IPS DF 4.7 (cell line): ENCODE data around the gene PAK5.

Source experiments
- DNase-seq: peaks from one replicate; pipeline ENCODE4 v3.0.0-alpha.2; 2013; ENCODE audit warnings: low spot score; ENCODE audit errors: extremely low read depth

Gene PAK5

DNA sequence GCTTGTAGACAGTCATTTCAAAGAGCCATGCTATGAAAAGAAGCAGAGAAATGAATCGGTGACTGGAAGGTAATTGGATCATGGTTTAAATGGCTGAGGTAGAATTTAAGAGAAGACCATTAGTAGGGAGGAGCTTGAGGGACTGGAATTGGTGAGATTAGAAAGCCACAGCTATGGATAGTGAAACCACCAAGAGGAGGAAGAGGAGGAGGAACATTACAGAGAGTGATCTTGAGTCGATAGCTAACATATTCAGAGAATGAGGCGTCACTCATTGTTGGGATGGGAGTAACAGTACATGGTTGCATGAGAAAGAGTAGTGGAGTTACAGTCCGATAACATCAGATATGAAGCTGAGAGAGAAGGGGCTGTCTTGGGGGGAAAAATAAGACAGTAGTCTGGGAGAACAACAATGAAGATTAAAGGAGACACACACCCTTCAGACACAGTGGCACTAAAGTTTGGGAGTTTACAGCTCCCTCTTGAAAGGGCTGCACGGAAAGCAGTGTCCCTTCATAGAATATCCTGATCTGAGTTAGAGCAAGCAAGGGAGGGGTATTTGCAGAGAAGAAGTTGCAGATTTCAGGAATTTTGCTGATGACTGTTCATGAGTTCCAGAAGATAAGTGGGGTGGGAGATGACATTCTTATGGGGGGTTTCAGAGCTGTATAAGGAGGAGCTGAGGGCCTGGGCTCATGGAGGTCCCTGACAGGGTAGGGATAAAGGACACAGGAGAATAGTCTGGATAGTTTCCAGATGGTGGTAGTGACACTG is 339.6 kb downstream of the PAK5 start:
- DNase-seq = no peak

DNA sequence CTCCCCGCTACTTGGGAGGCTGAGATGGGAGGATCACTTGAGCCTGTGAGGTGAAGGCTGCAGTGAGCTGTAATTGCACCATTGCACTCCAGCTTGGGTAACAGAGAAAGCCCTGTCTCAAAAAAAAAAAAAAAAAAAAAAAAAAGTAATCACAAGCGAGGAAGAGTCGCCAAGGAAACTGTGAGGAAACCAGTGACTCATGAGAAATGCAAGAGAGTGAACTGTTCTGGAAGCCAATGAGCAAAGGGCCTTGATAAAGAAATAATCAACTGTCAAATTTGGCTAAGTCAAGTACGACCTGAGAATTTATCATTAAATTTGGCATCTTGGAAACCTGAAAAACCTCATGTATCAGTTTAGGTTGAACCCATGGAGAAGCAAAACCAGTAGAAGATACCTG is 340.6 kb downstream of the PAK5 start:
- DNase-seq = no peak

DNA sequence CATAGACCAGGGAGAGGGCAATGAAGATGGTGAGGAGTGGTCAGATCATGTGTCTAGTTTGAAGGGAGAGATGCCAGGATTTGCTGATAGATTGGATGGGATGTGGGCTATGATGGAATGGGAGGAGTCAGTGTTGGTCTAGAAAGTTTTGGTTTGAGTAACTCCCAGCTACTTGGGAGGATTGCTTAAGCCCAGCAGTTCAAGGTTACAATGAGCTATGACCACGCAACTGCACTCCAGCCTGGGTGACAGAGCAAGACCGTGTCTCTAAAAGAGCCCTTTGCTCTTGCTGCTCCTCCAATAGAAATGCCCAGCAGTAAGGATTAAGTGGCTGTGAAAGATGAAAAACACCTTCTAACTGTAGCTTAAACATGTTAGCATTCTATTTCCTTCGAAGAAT is 342.7 kb downstream of the PAK5 start:
- DNase-seq = no peak

DNA sequence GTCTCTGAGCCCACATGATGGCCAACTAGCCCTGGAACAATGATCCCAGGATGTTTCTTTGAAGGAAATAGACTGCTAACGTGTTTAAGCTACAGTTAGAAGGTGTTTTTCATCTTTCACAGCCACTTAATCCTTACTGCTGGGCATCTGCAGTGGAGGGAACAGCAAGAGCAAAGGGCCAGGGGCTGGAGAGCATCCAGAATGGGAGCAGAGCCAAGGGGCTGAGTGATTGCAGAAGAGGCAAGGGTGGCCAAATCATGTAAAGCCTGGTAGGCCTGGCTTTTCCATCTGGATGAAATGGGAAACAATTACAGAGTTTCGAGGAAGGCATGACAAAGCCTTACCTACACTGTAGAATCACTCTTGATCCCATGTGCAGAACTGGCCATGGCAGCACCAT is 343.2 kb downstream of the PAK5 start:
- no peak for DNase-seq

DNA sequence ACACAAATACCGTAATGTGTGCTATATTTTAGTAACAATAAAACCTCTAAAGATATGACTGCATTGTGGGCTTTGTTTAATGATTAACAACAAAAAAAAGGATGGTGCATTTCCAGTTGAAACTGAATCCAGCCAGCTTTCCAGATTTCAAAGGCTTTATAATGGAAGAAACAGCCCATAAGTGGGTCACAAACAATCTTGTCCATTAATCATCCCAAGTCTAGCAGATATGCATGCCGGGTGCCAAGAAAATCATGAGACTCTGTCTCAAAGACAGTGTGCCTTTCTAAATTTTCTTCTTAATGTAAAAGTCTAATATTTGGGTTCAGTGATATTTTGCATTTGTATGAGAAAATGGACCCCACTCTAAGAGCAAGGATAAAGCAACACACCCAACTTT is 345.1 kb downstream of the PAK5 start:
- no peak for DNase-seq

DNA sequence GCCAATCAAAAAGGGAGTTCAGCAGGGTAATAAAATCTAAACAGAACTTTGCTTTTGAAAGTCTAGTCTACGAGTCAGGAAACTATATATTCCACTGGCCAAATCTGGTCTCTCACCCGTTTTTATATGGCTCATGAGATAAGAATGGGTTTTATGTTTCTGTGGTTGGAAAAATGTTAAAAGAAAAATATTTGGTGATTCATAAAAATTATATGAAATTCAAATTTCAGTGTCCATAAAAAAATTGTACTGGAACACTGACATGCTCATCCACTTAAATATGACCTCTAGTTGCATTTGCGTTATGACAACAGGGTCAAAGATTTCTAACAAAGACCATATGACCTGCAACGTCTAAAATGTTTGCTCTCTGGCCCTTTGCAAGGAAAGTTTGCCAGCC is 346.8 kb downstream of the PAK5 start:
- DNase-seq = no peak

DNA sequence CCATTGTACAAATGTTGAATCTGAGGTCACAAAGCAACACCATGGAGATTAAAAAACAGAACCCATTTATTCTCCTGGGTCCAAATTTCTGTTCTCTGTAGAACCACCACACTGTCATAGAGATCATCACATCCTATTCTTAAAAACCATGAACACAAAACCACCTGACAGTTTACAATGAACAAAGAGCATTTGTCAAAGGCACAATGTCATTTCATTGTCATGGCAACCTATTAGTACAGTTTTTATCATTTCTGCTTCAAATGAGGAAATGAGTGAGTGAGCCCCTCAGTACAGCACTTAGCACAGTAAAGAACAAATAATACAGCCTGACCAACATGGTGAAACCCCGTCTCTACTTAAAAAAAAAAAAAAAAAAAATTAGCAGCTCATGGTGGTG is 347.6 kb downstream of the PAK5 start:
- DNase-seq = no peak

DNA sequence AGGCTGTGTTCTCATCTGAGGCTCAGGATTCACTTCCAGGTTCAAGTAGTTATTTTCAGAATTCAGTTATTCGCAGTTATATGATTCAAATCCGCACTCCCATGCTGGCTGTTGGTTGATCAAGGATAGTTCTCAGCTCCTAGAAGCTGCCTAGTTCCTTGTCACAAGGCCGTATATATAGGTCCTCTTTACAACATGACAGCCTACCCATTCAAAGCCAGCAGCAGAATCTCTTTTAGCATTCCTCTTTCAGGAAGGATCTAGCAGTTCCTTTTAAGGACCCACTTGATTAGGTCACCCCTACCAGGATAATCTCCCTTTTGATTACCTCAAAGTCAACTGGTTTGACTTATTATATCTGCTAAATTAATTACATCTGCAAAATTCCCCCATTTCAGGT is 348.2 kb downstream of the PAK5 start:
- DNase-seq = no peak

DNA sequence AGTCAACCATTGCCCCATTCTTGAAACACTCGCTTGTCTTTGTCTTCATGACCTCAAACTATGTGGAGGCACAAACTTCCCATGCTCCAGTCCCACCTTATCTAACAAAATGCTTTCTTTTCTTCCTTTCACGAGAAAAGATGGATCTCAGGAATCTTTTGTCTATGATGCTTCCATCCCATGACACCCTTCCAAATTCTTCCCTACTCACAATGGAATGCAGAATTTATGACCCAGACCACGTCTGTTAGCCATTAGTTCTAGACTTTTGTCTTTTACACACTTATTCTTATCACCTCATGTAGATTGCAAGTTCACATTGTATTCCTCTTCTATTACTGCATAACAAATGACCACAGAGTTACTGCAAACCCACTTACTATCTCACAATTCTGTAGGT is 348.7 kb downstream of the PAK5 start:
- DNase-seq = no peak

DNA sequence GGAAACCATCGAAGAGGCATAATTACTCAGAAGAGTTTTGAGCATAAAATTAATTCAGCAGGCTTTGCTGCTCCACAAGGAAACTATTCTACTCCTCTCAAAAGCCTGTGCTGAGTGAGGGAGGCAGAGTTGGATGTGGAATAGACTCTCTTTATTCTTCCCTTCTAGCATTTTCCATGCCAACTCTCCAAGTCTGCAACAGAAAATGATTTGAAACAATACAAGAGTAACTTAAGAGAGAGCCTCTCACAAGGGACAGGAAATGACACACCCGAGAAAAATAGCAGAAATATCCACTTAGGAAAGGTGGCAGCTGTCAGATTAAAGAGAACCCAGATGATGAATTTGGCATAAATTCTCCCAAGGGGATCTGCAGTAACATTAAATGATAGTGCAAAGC is 350.8 kb downstream of the PAK5 start:
- no peak for DNase-seq
